Bronchial epithelial cell (primary cell): ENCODE measurements around the gene TRAF3IP1. TPM values are rescaled to one million over a fixed set of nuclear protein-coding genes. Genes with fewer than 3 reads are reported as not detected.
A peak's percentile ranks its signal among the peaks of the same experiment; 100 is the strongest.

Experiments used
- DNase-seq: peaks from one replicate; pipeline ENCODE4 v3.0.0-alpha.2; 2010; ENCODE audit warnings: low read depth
- FAIRE-seq: peaks from 2 replicates; lab custom pipeline; 2011; peaks lifted over from hg19 to GRCh38; lab: Jason Lieb, UNC
- H3K27me3 ChIP-seq: 2 replicates; pipeline ENCODE4 v1.5.1; 2011; ENCODE audit warnings: low read length; ENCODE audit not compliant: control insufficient read depth, insufficient read depth
- H3K36me3 ChIP-seq: 2 replicates; pipeline ENCODE4 v1.5.1; 2011; ENCODE audit warnings: low read length; ENCODE audit not compliant: control insufficient read depth, insufficient read depth
- H3K4me3 ChIP-seq: 2 replicates; pipeline ENCODE4 v1.5.1; 2011; ENCODE audit warnings: mild to moderate bottlenecking, low read depth, low read length, control low read depth
- total RNA-seq: library from RNA; depleted of rRNA; stranded (reverse); fragments of >200 nt; gene quantifications from 2 replicates; pipeline ENCODE4 v1.2.1, GENCODE V29; 2014
- TF ChIP-seq, protein P1 (sequence below): IDR thresholded peaks from 2 replicates; pipeline ENCODE4 v1.5.1; 2011; ENCODE audit warnings: mild to moderate bottlenecking, moderate library complexity, low read length, control low read depth, inconsistent platforms; ENCODE audit not compliant: insufficient read depth, severe bottlenecking

Gene TRAF3IP1
- total RNA-seq, 1 donor from 2014 or later = 9.2 TPM

DNA sequence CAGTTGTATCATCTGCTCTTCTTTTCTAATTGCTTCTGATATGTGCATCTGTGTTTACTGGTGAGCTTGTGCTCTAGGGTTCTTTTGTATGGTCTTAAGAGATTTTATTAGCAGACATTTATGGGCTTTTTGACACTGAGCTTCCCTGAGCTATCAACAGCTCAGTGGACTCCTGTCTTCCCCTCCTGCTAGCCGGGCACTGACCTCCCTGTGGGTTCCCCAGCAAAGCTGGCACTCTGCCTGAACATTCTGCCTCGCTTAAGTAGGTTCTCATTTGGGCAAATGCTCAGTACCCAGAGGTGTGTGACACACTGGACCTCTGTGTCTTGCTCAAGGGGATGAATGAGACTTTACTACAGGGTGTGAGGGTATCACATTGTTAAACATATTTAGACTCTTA, 15.8 kb downstream of the TRAF3IP1 start:
- Histone ChIP-seq H3K4me3 (no peak overlapping the region), H3K27me3 (no peaks in the 10 kb centered on the region), H3K36me3 (peaks cover 2% of the 10 kb centered on the region)
- DNase-seq = no peak
- FAIRE-seq = no peak
- TF ChIP-seq, protein P1, sequence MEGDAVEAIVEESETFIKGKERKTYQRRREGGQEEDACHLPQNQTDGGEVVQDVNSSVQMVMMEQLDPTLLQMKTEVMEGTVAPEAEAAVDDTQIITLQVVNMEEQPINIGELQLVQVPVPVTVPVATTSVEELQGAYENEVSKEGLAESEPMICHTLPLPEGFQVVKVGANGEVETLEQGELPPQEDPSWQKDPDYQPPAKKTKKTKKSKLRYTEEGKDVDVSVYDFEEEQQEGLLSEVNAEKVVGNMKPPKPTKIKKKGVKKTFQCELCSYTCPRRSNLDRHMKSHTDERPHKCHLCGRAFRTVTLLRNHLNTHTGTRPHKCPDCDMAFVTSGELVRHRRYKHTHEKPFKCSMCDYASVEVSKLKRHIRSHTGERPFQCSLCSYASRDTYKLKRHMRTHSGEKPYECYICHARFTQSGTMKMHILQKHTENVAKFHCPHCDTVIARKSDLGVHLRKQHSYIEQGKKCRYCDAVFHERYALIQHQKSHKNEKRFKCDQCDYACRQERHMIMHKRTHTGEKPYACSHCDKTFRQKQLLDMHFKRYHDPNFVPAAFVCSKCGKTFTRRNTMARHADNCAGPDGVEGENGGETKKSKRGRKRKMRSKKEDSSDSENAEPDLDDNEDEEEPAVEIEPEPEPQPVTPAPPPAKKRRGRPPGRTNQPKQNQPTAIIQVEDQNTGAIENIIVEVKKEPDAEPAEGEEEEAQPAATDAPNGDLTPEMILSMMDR = no peak

DNA sequence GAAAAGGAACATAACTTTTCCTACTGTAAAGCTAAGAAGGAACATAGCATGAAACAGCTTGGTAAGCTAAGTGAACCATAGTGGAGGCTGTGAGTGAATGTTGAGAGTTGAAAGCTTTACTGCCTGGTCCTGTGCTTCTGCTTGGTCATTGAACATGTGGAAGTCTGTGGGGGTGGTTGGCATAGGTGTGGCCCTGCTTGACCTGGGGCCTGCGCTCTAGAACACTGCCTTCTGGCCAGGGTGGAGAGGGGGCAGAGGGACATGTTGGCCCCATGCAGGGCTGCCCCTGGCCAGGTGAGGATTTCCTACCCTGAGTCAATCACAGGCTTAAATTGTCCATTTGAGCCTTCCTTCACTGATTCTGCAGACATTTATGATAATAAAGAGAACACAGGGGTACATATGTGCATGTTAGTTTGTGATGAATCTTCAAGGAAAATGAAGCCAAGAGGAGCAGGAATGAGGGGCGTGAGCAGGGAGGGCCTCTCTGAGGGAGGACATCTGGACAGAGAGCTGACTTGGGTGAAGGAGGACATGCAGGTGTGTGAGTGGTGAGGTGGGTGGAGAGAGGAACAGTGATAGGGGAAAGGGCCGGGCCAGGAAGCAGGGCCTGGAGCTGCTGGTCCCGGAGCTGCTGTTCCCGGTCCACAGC, 16.6 kb downstream of the TRAF3IP1 start:
- H3K36me3 ChIP-seq = peaks cover 2% of the 10 kb centered on the region
- H3K4me3 ChIP-seq = no peak overlapping the region
- no peaks in the 10 kb centered on the region for H3K27me3 ChIP-seq
- no peak for DNase-seq
- no peak for FAIRE-seq
- TF ChIP-seq, protein P1 = no peak

DNA sequence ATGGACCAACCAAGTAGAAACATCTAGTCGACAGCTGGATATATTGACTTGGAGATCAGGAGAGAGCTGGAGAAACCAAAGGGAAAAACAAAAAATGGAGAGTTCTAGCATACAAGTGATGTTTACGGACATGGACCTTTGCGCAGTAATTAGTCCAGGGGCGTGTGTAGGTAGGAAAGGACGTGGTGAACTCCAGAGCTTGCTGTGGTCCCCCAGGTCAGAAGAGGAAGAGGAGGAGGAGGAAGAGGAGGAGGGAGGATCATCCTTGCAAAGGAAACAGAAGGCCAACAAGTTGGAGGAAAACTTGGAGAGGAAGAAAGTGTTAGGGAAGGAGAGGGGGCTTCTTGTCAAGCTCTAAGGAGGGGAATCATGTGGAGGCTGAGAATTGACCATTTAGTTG, 17.5 kb downstream of the TRAF3IP1 start:
- H3K27me3 ChIP-seq = no peaks in the 10 kb centered on the region
- peaks cover 2% of the 10 kb centered on the region for H3K36me3 ChIP-seq
- no peak overlapping the region for H3K4me3 ChIP-seq
- FAIRE-seq (no peak), DNase-seq (no peak)
- TF ChIP-seq, protein P1 = no peak

DNA sequence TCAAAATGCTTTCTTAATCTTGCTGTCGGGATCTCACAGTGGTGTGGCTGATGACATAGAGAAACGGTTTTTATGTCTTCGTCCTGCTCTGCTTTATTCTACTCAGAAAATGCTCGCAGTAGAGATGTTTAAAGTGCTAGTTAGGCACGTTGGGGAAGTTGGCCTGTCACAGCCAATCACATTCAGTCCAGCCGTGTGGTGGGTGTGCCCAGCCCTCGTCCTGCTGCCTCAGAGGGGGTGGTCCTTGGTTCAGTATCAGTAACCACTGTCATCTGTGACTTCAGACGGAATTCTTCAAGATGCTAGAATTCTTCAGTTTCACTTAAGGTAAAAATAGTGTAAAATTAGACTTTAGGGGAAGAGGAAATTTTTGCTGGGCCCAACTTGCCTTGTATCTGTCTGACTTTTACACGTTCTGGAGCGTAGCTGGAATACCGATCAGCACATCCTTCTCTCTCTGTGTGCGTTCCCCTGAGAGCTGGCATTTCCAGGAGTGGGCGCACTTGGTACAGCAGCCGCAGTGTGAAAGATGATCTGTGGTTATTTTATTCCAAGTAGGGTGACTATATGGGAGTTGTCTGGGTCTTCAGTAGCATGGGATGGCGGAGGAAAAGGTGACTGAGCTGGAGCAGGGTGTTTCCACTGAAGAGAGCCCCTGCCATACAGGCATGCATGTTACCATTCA, 18.5 kb downstream of the TRAF3IP1 start:
- no peak for DNase-seq
- FAIRE-seq = no peak
- Histone ChIP-seq H3K27me3 (no peaks in the 10 kb centered on the region), H3K4me3 (no peak overlapping the region), H3K36me3 (peaks cover 2% of the 10 kb centered on the region)
- TF ChIP-seq, protein P1 = no peak

DNA sequence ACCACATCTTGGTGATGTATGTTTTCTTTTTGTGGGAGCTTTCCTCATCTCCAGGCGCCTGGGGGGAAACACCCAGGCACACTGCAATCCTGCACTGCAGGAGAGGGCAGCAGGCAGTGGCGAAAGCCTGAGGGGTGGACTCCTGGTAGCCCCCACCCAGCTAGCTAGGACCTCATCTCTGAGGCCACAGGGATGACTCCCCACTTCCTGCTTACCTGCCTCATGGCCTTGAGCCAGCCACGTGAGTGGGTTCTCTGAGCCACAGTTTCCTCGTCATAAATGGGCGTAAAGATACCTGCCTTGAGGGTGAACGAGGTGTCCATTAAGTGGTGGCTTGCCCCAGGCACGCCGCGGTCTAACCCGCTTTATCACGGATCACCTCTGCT, 19.1 kb downstream of the TRAF3IP1 start:
- TF ChIP-seq, protein P1 = no peak
- no peak overlapping the region for H3K4me3 ChIP-seq
- peak; percentile 65 for DNase-seq
- H3K36me3 ChIP-seq = peaks cover 2% of the 10 kb centered on the region
- H3K27me3 ChIP-seq = no peaks in the 10 kb centered on the region
- no peak for FAIRE-seq
